Pons (tissue), 1 donor: Measurements from ENCODE around the gene PCDHGC5.
A peak's percentile ranks its signal among the peaks of the same experiment; 100 is the strongest.

Experiments used
- DNase-seq: peaks from one replicate; pipeline ENCODE4 v3.0.0-alpha.2; 2016; ENCODE audit warnings: low spot score

Gene PCDHGC5

GRCh38 chr5:141513627-141514329 is 24.9 kb downstream of the PCDHGC5 start:
- DNase-seq = peak; percentile 78

DNA sequence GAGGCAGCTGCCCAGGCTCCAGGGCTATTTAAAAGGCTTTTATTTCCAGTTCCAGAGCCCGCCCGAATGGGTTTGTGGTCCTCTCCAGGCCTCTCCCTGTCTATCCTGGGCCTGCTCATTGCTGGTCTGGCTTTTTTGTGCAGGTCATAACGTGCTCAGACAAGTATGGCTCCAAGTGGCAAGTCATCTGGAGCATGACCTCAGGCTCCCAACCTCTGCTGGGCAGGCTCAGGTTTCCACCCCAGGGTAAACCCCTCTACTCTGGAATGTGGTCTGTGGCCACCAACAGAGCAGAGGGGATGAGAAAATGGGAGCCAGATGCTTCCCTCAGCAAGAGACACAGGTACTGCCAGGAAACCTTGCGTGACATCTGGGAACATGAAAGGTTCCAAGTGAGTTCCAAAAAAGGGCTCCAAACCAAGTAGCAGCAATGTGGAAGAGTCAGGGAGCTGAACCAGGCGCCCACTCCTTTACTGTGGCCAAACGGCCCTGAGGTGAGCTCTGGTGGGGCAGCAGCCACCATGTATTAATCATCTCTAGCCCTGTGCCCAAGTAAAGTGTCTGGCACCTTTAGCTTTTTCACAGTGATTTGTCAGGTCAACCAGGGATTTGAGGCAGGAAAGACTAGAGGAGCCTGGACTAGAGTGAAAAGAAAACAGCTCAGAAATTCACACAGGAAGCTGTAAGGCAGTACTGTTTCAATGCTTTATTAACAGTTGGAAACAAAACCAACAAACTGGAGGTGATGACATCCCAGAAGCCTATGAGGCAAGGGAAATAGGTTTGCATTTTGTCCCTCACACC is 25.7 kb downstream of the PCDHGC5 start:
- no peak for DNase-seq

GRCh38 chr5:141515141-141515540 is 26.3 kb downstream of the PCDHGC5 start:
- no peak for DNase-seq

DNA sequence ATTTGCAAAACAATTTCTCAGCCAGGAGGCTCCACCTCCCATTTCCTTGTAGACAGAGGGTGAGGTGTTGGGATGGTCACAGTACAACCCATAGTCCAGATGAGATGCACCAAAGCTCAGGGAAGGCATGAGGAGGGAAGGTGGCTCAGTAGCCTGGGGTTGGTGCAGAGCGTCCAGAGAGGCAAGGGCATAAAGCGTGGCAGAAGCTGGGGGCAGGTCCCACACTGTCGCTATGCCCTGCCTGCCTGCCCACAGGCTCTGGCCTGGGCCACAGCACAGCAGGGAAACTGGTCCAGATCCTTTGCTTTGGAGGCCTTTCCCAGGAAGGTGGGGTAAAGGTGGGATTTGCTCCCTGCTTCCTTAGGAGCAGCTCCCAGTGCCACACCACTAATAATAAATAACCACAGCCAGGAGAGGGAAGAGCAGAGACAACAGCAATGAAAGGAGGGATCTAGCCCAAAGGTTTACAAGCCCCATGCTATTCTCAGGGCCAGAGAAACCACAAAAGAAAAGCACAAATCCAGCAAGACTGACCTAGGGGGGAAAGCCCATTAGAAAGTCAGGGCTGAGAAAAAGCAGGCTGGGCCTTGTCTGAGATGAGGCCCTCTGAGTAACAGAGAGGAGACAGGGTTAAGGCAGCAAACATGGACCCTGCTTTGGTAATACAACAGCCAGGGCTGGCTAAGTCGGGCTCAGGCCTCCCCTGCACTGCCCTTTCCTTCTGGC is 27.2 kb downstream of the PCDHGC5 start:
- DNase-seq = no peak

DNA sequence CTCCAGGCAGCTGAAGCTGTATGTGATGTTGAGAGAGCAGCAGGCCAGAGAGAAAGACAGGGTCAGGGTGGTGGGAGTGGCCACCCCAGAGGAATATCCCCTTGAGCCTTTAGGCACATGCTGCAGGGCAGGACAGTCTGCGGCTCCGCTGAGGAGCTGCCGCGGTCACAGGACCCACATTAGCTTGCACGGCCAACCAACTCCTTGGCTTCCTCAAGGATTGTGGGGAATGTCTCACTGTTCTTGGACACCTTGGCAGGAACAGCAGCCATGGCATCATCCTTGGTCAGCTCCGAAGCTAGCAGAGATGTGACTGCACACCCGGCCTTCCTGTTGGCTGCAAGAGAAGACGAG is 27.8 kb downstream of the PCDHGC5 start:
- no peak for DNase-seq

- DNase-seq = no peak
Observed at GRCh38 chr5:141517312-141517711, 28.4 kb downstream of the PCDHGC5 start.

DNA sequence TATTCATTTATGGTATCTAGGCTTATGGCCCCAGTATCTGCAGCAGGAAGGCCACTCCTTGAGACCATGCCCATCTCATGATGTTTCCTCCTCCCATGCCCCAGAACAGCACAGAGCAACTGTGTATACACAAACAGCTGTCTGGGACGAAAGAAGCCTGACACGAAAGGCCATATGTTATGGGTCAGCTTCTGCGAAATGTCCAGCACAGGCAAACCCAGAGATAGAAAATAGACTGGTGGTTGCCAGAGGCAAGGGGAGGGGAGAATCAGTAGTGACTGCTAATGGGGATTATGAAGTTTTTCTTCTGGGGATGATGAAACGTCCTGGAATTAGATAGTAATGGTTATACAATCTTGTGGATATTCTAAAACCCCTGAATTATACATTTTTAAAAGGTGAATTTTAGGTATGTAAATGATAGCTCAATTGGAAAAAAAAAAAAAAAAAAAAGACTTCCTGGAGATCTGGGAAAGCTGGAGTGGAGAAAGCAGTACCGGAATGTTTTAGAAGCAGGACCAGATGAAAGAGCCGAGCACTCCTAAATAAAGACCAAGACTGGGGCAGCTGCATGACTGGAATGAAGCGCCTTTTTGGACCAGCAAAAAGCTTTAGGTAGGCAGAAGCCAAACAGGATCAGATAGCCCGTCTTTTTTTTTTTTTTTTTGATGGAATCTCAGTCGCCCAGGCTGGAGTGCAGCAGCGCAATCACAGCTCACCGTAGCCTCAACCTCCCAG is 29.2 kb downstream of the PCDHGC5 start:
- DNase-seq = no peak

GRCh38 chr5:141518618-141519015 is 29.7 kb downstream of the PCDHGC5 start:
- no peak for DNase-seq

GRCh38 chr5:141519605-141520565 is 31.0 kb downstream of the PCDHGC5 start:
- no peak for DNase-seq

DNA sequence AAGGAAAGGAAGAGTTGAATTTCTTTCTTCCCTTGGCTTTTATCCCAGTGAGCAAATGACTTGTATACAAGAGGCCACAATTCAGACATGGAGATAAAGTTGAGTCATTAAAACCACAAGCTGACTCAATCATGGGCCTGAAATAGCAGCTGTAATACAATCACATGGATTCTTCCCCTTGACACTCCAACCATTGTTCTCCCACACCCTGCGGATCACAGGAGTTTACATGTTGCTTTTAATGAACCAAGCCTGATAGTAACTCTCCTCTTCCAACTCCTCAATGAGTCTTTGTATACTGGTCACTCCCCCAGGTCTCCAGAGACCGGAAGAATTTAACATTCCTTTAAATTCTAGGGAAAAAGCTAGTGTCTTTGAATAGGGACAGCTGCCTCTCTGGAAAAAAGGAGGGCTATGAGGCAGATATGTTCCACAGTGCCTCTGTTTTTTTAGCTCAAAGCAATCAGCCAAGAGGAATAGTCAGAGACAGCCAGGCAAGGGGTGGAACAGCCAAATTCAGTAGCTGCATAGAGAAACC is 32.4 kb downstream of the PCDHGC5 start:
- DNase-seq = peak; percentile 98

GRCh38 chr5:141522301-141522700 is 33.4 kb downstream of the PCDHGC5 start:
- DNase-seq = no peak

DNA sequence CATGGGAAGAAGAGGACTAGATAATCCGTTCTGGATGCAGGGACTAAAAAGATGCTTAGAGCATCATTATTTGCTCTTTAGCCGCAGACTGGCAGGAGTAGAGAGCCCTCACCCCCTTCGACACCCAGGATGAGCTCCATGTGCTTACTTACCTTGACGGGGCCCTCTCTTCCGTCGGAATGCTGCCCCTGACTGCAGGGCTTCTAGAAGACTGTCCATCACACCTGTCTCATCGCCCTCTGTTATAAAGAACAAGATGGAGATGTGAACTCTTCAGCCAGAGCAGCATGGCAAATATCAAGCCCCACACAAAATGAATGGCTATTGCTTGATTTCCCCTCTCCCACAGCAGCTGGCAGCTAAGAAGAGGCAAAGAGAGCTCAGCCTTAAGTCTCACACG is 35.1 kb downstream of the PCDHGC5 start:
- DNase-seq = no peak

- DNase-seq = peak; percentile 88
Observed at GRCh38 chr5:141524604-141525597, 36.0 kb downstream of the PCDHGC5 start.

- DNase-seq = no peak
Observed at GRCh38 chr5:141525653-141526052, 36.8 kb downstream of the PCDHGC5 start.

- DNase-seq = no peak
Observed at GRCh38 chr5:141527426-141527825, 38.5 kb downstream of the PCDHGC5 start.

DNA sequence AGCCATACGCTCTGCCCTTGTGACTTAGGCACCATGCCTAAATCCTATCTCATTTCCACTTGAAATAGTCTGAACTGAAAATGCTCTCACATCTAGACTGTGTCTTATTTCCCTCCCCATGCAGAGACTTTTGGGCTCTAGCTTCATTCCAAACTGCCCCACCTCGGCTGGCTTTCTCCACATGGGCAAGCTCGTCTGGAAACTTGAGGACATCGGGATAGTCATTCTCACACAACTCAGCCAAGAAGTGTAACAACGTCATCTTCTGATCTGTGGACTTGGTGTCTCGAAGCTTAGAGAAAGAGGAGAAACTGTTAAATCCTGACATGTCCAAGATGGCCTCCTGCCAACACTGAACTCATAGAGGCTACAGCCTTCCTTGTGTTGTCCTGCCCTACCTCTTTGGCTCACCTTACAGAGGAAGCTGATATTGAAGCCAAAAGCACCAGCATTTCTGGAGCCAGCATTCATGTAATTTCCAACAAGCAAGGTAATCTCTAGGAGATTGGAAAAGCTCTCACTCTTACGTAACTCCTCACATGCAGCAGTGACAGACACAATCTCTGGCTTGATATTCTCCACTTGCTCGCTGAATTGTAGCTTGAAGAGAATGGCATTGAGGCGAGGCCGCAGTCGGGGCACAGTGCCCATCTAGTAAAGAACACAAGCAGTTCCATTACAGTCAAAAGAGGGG is 39.6 kb downstream of the PCDHGC5 start:
- no peak for DNase-seq

GRCh38 chr5:141529002-141529401 is 40.1 kb downstream of the PCDHGC5 start:
- no peak for DNase-seq

DNA sequence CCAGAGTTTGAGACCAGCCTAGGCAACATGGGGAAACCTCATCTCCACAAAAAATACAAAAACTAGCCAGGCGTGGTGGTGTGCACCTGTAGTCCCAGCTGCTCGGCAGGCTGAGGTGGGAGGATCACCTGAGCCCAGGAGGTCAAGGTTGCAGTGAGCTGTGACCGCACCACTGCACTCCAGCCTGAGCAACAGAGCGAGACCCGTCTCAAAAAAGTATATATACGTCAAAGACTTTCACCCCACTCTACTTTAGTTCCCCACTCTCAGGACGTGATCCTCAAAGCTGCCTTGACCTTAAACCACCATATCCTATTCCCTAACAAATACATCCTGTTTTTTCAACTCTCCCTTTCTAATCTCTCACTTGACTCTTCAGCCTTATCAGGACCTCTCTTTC is 41.0 kb downstream of the PCDHGC5 start:
- no peak for DNase-seq

- no peak for DNase-seq
Observed at GRCh38 chr5:141532726-141533125, 43.8 kb downstream of the PCDHGC5 start.
